ENCODE measurements around the gene ATN1. TPM values are rescaled to one million over a fixed set of nuclear protein-coding genes. Genes with fewer than 3 reads are reported as not detected.

Gene ATN1
- total RNA-seq, 1 donor from 2014 or later = 144 TPM

DNA sequence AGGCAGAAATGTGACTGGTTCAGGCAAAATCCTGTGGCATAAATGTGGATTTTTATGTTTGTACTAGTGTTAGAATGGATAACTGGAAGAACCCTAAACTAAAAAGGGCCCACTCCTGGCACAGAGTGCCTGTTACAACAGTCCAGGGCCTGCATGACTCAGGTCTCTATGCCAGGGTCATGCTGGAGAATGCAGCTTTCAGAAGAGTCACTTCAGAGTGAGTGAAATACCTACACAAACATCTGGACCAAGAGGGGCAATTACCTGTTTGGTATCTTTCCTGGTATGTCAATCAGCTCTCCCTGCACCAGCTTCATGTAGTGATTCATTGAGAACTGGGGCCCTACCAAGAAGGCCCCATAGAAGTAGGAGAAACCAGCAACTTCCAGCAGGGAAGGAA is 53.0 kb downstream of the ATN1 start:
- TF ChIP-seq, protein P1, sequence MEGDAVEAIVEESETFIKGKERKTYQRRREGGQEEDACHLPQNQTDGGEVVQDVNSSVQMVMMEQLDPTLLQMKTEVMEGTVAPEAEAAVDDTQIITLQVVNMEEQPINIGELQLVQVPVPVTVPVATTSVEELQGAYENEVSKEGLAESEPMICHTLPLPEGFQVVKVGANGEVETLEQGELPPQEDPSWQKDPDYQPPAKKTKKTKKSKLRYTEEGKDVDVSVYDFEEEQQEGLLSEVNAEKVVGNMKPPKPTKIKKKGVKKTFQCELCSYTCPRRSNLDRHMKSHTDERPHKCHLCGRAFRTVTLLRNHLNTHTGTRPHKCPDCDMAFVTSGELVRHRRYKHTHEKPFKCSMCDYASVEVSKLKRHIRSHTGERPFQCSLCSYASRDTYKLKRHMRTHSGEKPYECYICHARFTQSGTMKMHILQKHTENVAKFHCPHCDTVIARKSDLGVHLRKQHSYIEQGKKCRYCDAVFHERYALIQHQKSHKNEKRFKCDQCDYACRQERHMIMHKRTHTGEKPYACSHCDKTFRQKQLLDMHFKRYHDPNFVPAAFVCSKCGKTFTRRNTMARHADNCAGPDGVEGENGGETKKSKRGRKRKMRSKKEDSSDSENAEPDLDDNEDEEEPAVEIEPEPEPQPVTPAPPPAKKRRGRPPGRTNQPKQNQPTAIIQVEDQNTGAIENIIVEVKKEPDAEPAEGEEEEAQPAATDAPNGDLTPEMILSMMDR (IDR thresholded peaks at IDR 0.05; ENCODE audit: unreplicated experiment) = no peak
- peaks cover 32% of the 10 kb centered on the region for H3K36me3 Mint-ChIP-seq (ENCODE audit: low read depth, unreplicated experiment)
- no peak overlapping the region for H3K4me3 Mint-ChIP-seq (ENCODE audit: unreplicated experiment)

DNA sequence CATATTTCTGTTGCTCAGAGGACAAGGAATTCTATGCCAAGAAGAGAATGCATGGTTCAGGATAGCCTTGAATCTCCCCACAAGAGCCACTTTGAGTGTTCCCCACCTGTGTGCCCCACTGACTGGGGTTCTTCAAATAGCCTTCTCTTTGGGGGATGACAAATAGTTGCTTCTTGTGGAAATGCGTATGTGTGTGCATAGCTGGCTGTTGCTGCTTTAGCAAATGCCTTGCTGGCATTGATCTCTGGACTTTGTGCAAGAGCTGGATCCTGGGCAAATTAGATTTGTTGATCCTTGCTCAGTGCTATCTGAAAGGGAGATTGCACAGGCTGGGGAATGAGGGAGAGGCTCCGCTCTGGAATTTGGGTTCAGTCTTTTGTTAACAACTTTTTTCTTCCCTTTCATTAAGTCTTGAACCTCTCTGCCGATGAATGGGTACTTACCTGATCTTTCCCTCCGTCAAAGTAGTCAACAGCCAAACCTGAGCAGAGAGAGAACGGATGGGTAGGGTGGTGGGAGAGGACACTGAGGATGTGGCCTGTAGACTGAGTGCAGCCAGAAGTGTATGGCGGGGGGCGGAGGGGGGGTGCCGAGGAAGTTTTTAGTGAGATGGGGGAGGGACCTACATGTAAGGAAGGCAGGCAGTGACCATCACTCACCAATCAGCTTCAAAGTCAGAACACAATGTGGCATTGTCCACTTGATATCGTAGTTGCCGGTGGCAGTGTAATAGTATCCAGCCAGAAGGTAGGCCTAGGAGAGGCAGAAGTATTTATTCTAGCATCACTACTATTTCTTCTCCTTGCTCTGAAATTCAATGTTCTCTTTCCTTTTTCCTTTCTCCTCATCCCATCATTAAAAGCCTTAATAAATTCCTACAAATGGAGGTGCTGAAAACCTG is 53.6 kb downstream of the ATN1 start:
- Mint-ChIP-seq H3K4me3 (ENCODE audit: unreplicated experiment) (peak overlapping the region; percentile 10), H3K27me3 (ENCODE audit: unreplicated experiment) (no peaks in the 10 kb centered on the region), H3K4me1 (ENCODE audit: unreplicated experiment) (no peaks in the 10 kb centered on the region), H3K36me3 (ENCODE audit: low read depth, unreplicated experiment) (peaks cover 28% of the 10 kb centered on the region), H3K27ac (ENCODE audit: unreplicated experiment) (no peak overlapping the region), H3K9me3 (ENCODE audit: unreplicated experiment) (no peaks in the 10 kb centered on the region)
- no peak for DNase-seq (ENCODE audit: low spot score)
- TF ChIP-seq, protein P1 (IDR thresholded peaks at IDR 0.05; ENCODE audit: unreplicated experiment) = no peak

More for the DNA sequence above, 53.0 kb downstream of the ATN1 start:
- no peaks in the 10 kb centered on the region for H3K4me1 Mint-ChIP-seq (ENCODE audit: unreplicated experiment)
- no peaks in the 10 kb centered on the region for H3K9me3 Mint-ChIP-seq (ENCODE audit: unreplicated experiment)
- no peak overlapping the region for H3K27ac Mint-ChIP-seq (ENCODE audit: unreplicated experiment)
- no peak for DNase-seq (ENCODE audit: low spot score)
- no peaks in the 10 kb centered on the region for H3K27me3 Mint-ChIP-seq (ENCODE audit: unreplicated experiment)

DNA sequence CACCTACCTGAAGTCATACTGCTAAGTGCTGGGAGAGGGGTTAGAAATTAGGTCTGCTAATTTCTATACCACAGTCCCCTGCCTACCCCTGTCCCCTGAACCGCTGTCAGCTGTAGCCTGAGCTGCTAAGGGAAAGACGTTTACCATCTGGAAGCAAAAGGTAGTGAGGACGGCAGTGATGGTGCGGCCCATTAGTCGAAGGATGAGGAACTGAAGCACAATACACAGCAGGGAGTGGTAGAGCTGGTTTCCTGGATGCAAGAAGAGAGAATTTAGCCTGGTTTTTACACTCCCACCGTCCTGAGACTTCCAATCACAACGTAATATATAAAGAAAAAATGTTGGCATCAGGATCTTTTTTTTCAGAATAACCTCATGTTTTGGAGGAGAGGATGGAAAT is 54.8 kb downstream of the ATN1 start:
- Mint-ChIP-seq H3K4me3 (ENCODE audit: unreplicated experiment) (no peak overlapping the region), H3K36me3 (ENCODE audit: low read depth, unreplicated experiment) (peaks cover 20% of the 10 kb centered on the region), H3K9me3 (ENCODE audit: unreplicated experiment) (no peaks in the 10 kb centered on the region), H3K4me1 (ENCODE audit: unreplicated experiment) (no peaks in the 10 kb centered on the region), H3K27me3 (ENCODE audit: unreplicated experiment) (no peaks in the 10 kb centered on the region), H3K27ac (ENCODE audit: unreplicated experiment) (no peak overlapping the region)
- DNase-seq (ENCODE audit: low spot score) = no peak
- TF ChIP-seq, protein P1 (IDR thresholded peaks at IDR 0.05; ENCODE audit: unreplicated experiment) = no peak

DNA sequence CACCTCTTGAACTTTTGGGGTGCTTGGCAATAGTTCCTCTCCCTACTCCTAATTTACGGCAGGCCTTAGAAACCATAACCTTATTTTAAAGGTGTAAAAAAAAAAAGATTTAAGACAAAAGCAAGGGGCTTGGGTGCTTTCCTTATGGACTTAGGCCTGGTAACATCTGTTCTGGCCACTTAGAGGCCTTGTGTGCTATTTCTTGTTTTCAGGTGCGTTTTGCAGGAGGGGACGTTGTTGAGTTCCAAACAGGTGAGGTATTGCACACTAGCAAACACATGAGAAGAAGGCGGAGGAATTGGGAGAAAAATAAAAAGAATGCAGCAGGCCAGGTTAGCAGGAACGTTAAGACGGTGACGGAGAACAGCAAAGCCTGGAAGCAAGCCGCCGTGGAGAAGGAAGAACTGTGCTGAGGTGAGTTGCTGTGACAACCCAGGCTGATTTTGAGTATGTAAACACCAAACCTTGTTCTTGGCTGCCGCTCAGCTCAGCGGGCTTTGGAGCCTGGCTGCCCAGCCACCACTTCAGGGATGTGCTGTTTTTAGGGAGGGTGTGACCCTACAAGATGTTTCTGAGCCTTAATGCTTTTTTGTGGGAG is 60.3 kb downstream of the ATN1 start:
- H3K4me3 Mint-ChIP-seq (ENCODE audit: unreplicated experiment) = no peak overlapping the region
- peaks cover 6% of the 10 kb centered on the region for H3K36me3 Mint-ChIP-seq (ENCODE audit: low read depth, unreplicated experiment)
- H3K27ac Mint-ChIP-seq (ENCODE audit: unreplicated experiment) = no peak overlapping the region
- H3K4me1 Mint-ChIP-seq (ENCODE audit: unreplicated experiment) = no peaks in the 10 kb centered on the region
- no peak for DNase-seq (ENCODE audit: low spot score)
- no peaks in the 10 kb centered on the region for H3K27me3 Mint-ChIP-seq (ENCODE audit: unreplicated experiment)
- TF ChIP-seq, protein P1 (IDR thresholded peaks at IDR 0.05; ENCODE audit: unreplicated experiment) = no peak
- H3K9me3 Mint-ChIP-seq (ENCODE audit: unreplicated experiment) = no peaks in the 10 kb centered on the region

Small RNAs within 50 kb of the gene (microRNA-seq; reads per million reads assigned to microRNA genes)
- gene MIR141 (ENCODE audit: unreplicated experiment) (278 reads per million, percentile 88 among the genes with 10 or more reads in this experiment), gene MIR200C (ENCODE audit: unreplicated experiment) (7,063 reads per million, percentile 98 among the genes with 10 or more reads in this experiment)

Other genes starting within 250 kb of the ATN1 start
- 85.2 TPM for gene ZNF384, start 238.6 kb upstream of the ATN1 start, total RNA-seq (ENCODE audit: unreplicated experiment)
- gene PIANP, start 227.1 kb upstream of the ATN1 start, total RNA-seq (ENCODE audit: unreplicated experiment) = 2.0 TPM
- gene COPS7A, start 203.9 kb upstream of the ATN1 start, total RNA-seq (ENCODE audit: unreplicated experiment) = 25.1 TPM
- 118 TPM for gene MLF2, start 174.8 kb upstream of the ATN1 start, total RNA-seq (ENCODE audit: unreplicated experiment)
- 864 TPM for gene PTMS, start 161.6 kb upstream of the ATN1 start, total RNA-seq (ENCODE audit: unreplicated experiment)
- gene LAG3, start 155.4 kb upstream of the ATN1 start, total RNA-seq (ENCODE audit: unreplicated experiment) = 7.6 TPM
- 4.7 TPM for gene CD4, start 138.4 kb upstream of the ATN1 start, total RNA-seq (ENCODE audit: unreplicated experiment)
- gene GPR162, start 106.1 kb upstream of the ATN1 start, total RNA-seq (ENCODE audit: unreplicated experiment) = 52.7 TPM
- 48.8 TPM for gene P3H3, start 99.6 kb upstream of the ATN1 start, total RNA-seq (ENCODE audit: unreplicated experiment)
- 9.0 TPM for gene GNB3, start 87.0 kb upstream of the ATN1 start, total RNA-seq (ENCODE audit: unreplicated experiment)
- gene CDCA3, start 76.7 kb upstream of the ATN1 start, total RNA-seq (ENCODE audit: unreplicated experiment) = 6.2 TPM
- gene USP5, start 75.8 kb upstream of the ATN1 start, total RNA-seq (ENCODE audit: unreplicated experiment) = 119 TPM
- 356 TPM for gene TPI1, start 60.4 kb upstream of the ATN1 start, total RNA-seq (ENCODE audit: unreplicated experiment)
- gene SPSB2, start 54.7 kb upstream of the ATN1 start, total RNA-seq (ENCODE audit: unreplicated experiment) = 6.7 TPM
- gene LRRC23, start 23.1 kb upstream of the ATN1 start, total RNA-seq (ENCODE audit: unreplicated experiment) = 5.7 TPM
- 5.3 TPM for gene ENO2, start 13.4 kb upstream of the ATN1 start, total RNA-seq (ENCODE audit: unreplicated experiment)
- gene RNU7-1, start 15.9 kb downstream of the ATN1 start, total RNA-seq (ENCODE audit: unreplicated experiment) = not detected
- gene C12orf57, start 16.1 kb downstream of the ATN1 start, total RNA-seq (ENCODE audit: unreplicated experiment) = 225 TPM
- gene PTPN6, start 23.4 kb downstream of the ATN1 start, total RNA-seq (ENCODE audit: unreplicated experiment) = 22.1 TPM
- 288 TPM for gene PHB2, start 42.7 kb downstream of the ATN1 start, total RNA-seq (ENCODE audit: unreplicated experiment)
- gene EMG1, start 43.0 kb downstream of the ATN1 start, total RNA-seq (ENCODE audit: unreplicated experiment) = 37.3 TPM
- 40.2 TPM for gene LPCAT3, start 90.5 kb downstream of the ATN1 start, total RNA-seq (ENCODE audit: unreplicated experiment)
- 5.8 TPM for gene C1S, start 132.8 kb downstream of the ATN1 start, total RNA-seq (ENCODE audit: unreplicated experiment)
- 1.4 TPM for gene C1R, start 164.5 kb downstream of the ATN1 start, total RNA-seq (ENCODE audit: unreplicated experiment)
- gene C1RL, start 181.3 kb downstream of the ATN1 start, total RNA-seq (ENCODE audit: unreplicated experiment) = 62.3 TPM
- gene RBP5, start 200.9 kb downstream of the ATN1 start, total RNA-seq (ENCODE audit: unreplicated experiment) = 1.0 TPM
- gene CLSTN3, start 202.4 kb downstream of the ATN1 start, total RNA-seq (ENCODE audit: unreplicated experiment) = 134 TPM

All from endothelial cell (in vitro differentiated cells).